ENCODE data around the gene ASAP3. TPM values are rescaled to one million over a fixed set of nuclear protein-coding genes. Genes with fewer than 3 reads are reported as not detected.

ASAP3 gene
- total RNA-seq, 1 experiment from 2014 or later, result 24.0 TPM

- 0 out of 2 replicates have a peak, but pooled peaks cover 6% of the 10 kb centered on the region for H3K36me3 ChIP-seq
- H3K9me3 ChIP-seq (replicated peaks), result no peaks in the 10 kb centered on the region
- no peaks in the 10 kb centered on the region for H3K27me3 ChIP-seq
- H3K4me1 ChIP-seq, result peaks cover 26% of the 10 kb centered on the region
- peak overlapping the region; percentile 20; the same call in 1 of the 2 replicates for H3K27ac ChIP-seq
- H3K4me3 ChIP-seq, result no peak overlapping the region
- DNase-seq, result no peak
Measured at GRCh38 chr1:23475641-23476040, 8.3 kb downstream of the ASAP3 start.

- no peaks in the 10 kb centered on the region for H3K27me3 ChIP-seq
- H3K4me1 ChIP-seq, result peaks cover 26% of the 10 kb centered on the region
- 0 out of 2 replicates have a peak, but pooled peaks cover 6% of the 10 kb centered on the region for H3K36me3 ChIP-seq
- H3K27ac ChIP-seq, result peak overlapping the region; percentile 20; the same call in 1 of the 2 replicates
- DNase-seq, result peak; percentile 38 to 64
- H3K4me3 ChIP-seq, result no peak overlapping the region
- H3K9me3 ChIP-seq (replicated peaks), result no peaks in the 10 kb centered on the region
Measured at GRCh38 chr1:23475134-23475628, 8.8 kb downstream of the ASAP3 start.

- Histone ChIP-seq H3K4me3 (no peak overlapping the region), H3K27ac (peak overlapping the region; percentile 60), H3K9me3 (replicated peaks) (no peaks in the 10 kb centered on the region), H3K36me3 (no peaks in the 10 kb centered on the region), H3K27me3 (no peaks in the 10 kb centered on the region), H3K4me1 (peaks cover 17% of the 10 kb centered on the region)
- DNase-seq, result peak; percentile 79 to 88
Measured at GRCh38 chr1:23473037-23473800, 10.8 kb downstream of the ASAP3 start.

- Histone ChIP-seq H3K27me3 (no peaks in the 10 kb centered on the region), H3K4me1 (peaks cover 17% of the 10 kb centered on the region), H3K9me3 (replicated peaks) (no peaks in the 10 kb centered on the region), H3K27ac (no peak overlapping the region), H3K4me3 (no peak overlapping the region), H3K36me3 (no peaks in the 10 kb centered on the region)
- no peak for DNase-seq
Measured at GRCh38 chr1:23472351-23473036, 11.5 kb downstream of the ASAP3 start.

GRCh38 chr1:23471473-23472075, 12.4 kb downstream of the ASAP3 start:
- no peaks in the 10 kb centered on the region for H3K27me3 ChIP-seq
- no peak for DNase-seq
- H3K27ac ChIP-seq, result no peak overlapping the region
- H3K4me1 ChIP-seq, result peaks cover 17% of the 10 kb centered on the region
- no peaks in the 10 kb centered on the region for H3K36me3 ChIP-seq
- no peaks in the 10 kb centered on the region for H3K9me3 ChIP-seq (replicated peaks)
- no peak overlapping the region for H3K4me3 ChIP-seq

- no peaks in the 10 kb centered on the region for H3K36me3 ChIP-seq
- no peak overlapping the region for H3K27ac ChIP-seq
- DNase-seq, result no peak
- H3K4me1 ChIP-seq, result peaks cover 15% of the 10 kb centered on the region
- no peaks in the 10 kb centered on the region for H3K9me3 ChIP-seq (replicated peaks)
- H3K4me3 ChIP-seq, result no peak overlapping the region
- no peaks in the 10 kb centered on the region for H3K27me3 ChIP-seq
Measured at GRCh38 chr1:23470282-23471070, 13.5 kb downstream of the ASAP3 start.

DNA sequence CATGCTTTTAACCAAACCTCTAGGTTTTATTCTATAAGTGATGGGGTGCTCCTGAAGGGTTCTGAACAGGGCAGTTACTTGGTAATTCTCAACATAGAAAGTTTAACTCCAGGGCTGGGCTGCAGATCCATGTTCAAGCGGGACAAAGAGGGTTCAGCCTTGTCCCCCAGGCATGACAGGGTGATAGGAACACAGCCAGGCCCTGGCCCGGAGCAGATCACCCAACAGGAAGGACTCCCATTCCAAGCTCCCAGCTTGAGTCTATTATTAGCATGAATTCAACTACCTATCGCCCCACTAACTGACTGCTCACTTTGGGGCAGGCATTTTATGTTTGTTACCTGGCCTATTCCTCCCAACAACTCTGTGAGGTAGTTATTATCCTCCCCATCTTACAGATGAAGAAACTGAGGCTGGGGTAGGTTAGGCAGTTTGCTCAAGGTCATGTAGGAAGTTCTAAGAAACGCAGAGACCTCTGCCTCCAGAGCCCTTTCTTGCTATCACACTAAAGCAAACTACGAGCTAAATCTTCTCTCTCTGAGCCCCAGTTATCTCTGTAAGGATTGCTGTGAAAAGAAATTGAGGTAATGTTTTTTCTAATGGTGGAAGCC, 14.5 kb downstream of the ASAP3 start:
- Histone ChIP-seq H3K4me1 (peaks cover 9% of the 10 kb centered on the region), H3K27me3 (no peaks in the 10 kb centered on the region), H3K4me3 (no peak overlapping the region), H3K36me3 (no peaks in the 10 kb centered on the region), H3K27ac (no peak overlapping the region), H3K9me3 (replicated peaks) (no peaks in the 10 kb centered on the region)
- DNase-seq, result no peak

DNA sequence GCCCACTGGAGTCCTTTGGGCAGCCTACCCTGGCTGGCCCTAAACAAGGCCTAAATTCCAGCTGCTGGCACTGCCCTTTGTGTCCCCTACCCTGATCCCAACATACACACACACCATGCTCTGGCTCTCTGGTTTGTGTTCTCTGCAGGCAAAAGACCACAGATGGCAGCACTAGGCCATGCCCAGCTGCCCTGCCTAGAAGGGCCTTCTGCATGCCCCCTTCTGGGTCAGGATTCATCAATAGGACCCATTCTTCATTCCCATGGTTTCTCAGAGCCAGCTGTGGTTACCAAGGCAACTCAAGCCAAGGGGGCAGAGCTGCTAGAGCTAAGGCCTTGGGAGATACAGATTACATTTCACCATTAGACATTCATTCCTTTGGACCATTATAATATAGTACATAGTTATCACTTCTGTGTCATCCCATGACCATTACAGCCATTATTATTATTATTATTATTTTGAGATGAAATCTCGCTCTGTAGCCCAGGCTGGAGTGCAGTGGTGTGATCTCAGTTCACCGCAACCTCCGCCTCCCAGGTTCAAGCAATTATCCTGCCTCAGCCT, 17.5 kb downstream of the ASAP3 start:
- Histone ChIP-seq H3K4me1 (no peaks in the 10 kb centered on the region), H3K9me3 (replicated peaks) (no peaks in the 10 kb centered on the region), H3K27me3 (no peaks in the 10 kb centered on the region), H3K4me3 (no peak overlapping the region), H3K27ac (no peak overlapping the region), H3K36me3 (no peaks in the 10 kb centered on the region)
- DNase-seq, result no peak

GRCh38 chr1:23463286-23463685, 20.7 kb downstream of the ASAP3 start:
- Histone ChIP-seq H3K27ac (no peak overlapping the region), H3K9me3 (replicated peaks) (no peaks in the 10 kb centered on the region), H3K4me1 (no peaks in the 10 kb centered on the region), H3K36me3 (no peaks in the 10 kb centered on the region), H3K4me3 (no peak overlapping the region), H3K27me3 (no peaks in the 10 kb centered on the region)
- DNase-seq, result no peak

GRCh38 chr1:23462766-23463165, 21.2 kb downstream of the ASAP3 start:
- H3K27ac ChIP-seq, result no peak overlapping the region
- DNase-seq, result no peak
- no peak overlapping the region for H3K4me3 ChIP-seq
- H3K36me3 ChIP-seq, result no peaks in the 10 kb centered on the region
- no peaks in the 10 kb centered on the region for H3K9me3 ChIP-seq (replicated peaks)
- H3K4me1 ChIP-seq, result no peaks in the 10 kb centered on the region
- H3K27me3 ChIP-seq, result no peaks in the 10 kb centered on the region

- Histone ChIP-seq H3K36me3 (no peaks in the 10 kb centered on the region), H3K4me1 (no peaks in the 10 kb centered on the region), H3K27ac (no peak overlapping the region), H3K9me3 (replicated peaks) (no peaks in the 10 kb centered on the region), H3K4me3 (no peak overlapping the region), H3K27me3 (no peaks in the 10 kb centered on the region)
- no peak for DNase-seq
Measured at GRCh38 chr1:23461050-23461449, 22.9 kb downstream of the ASAP3 start.

DNA sequence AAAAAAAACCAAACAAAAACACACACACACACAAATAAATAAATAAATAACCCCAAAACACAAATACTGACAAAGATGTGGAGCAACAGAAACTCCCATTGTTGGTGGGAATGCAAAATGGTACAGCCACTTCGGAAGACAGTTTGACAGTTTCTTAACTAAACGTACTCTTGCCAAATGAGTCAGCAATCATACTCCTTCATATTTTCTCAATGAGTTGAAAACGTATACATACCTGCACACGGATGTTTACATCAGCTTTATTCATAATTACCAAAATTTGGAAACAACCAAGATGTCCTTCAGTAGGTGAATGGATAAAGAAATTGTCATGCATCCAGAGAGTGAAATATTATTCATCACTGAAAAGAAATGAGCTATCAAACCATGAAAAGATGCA, 23.5 kb downstream of the ASAP3 start:
- no peak overlapping the region for H3K27ac ChIP-seq
- no peak overlapping the region for H3K4me3 ChIP-seq
- H3K36me3 ChIP-seq, result no peaks in the 10 kb centered on the region
- DNase-seq, result no peak
- no peaks in the 10 kb centered on the region for H3K4me1 ChIP-seq
- no peaks in the 10 kb centered on the region for H3K9me3 ChIP-seq (replicated peaks)
- no peaks in the 10 kb centered on the region for H3K27me3 ChIP-seq

- no peaks in the 10 kb centered on the region for H3K9me3 ChIP-seq (replicated peaks)
- H3K27me3 ChIP-seq, result no peaks in the 10 kb centered on the region
- no peaks in the 10 kb centered on the region; the same call in 1 of the 2 replicates for H3K36me3 ChIP-seq
- H3K4me1 ChIP-seq, result no peaks in the 10 kb centered on the region
- H3K4me3 ChIP-seq, result no peak overlapping the region
- no peak overlapping the region for H3K27ac ChIP-seq
- no peak for DNase-seq
Measured at GRCh38 chr1:23459338-23459757, 24.6 kb downstream of the ASAP3 start.

- no peaks in the 10 kb centered on the region for H3K4me1 ChIP-seq
- H3K36me3 ChIP-seq, result peaks cover 3% of the 10 kb centered on the region
- DNase-seq, result no peak
- H3K4me3 ChIP-seq, result no peak overlapping the region
- no peaks in the 10 kb centered on the region for H3K9me3 ChIP-seq (replicated peaks)
- no peaks in the 10 kb centered on the region for H3K27me3 ChIP-seq
- no peak overlapping the region for H3K27ac ChIP-seq
Measured at GRCh38 chr1:23456226-23456625, 27.8 kb downstream of the ASAP3 start.

Measured in SJCRH30 (cell line).